Keratinocyte (primary cell): Measurements from ENCODE around the gene ZFPL1.

ENCODE experiments used
- EZH2 ChIP-seq: IDR thresholded peaks from one replicate; pipeline ENCODE4 v1.6.1; 2012; ENCODE audit warnings: inconsistent platforms, mild to moderate bottlenecking, low read length, moderate library complexity
- TF ChIP-seq, protein P1 (sequence below), 3 experiments: IDR thresholded peaks in 1 of 3; conservative IDR thresholded peaks in 1 of 3; optimal IDR thresholded peaks in 1 of 3; 2 replicates in 2 of 3; 3 replicates in 1 of 3; pipeline versions ENCODE3 to v1.5.1; 2011; ENCODE audit warnings: low read length in 3 of 3, mild to moderate bottlenecking in 3 of 3, moderate library complexity in 2 of 3, control low read depth in 1 of 3, inconsistent platforms in 1 of 3; ENCODE audit not compliant: insufficient read depth in 2 of 3; ENCODE audit errors: extremely low read depth in 1 of 3

DNA sequence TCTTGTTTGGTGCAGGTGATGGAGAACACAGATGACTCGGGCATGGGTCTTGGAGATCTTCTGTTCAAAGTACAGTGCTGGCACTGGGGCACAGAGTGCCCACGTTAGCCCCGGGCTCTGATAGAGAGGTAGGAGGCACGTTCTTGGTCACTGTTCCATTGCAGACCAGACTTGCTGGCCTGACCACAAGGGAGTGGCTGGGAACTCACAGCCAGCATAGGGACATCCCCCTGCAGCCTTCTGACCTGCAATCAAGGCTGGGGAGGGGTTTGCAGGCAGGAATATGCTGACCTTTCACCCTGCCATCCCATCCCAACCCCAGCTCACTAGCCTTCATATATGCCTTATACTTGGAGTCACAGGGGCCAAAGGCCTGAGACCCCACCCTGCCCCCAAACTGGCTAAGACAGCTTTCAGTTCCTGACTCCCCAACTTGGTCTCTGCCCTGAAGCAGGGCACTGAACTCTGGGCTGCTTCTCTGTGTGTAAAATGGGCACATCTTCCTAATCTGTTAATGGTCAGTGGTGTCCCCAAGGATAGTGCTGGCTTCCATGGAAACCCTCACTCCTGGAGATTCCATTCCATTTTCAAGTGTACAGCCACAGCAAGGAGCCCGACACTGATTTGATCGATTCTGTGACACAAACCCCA, 42.7 kb downstream of the ZFPL1 start:
- TF ChIP-seq, protein P1, sequence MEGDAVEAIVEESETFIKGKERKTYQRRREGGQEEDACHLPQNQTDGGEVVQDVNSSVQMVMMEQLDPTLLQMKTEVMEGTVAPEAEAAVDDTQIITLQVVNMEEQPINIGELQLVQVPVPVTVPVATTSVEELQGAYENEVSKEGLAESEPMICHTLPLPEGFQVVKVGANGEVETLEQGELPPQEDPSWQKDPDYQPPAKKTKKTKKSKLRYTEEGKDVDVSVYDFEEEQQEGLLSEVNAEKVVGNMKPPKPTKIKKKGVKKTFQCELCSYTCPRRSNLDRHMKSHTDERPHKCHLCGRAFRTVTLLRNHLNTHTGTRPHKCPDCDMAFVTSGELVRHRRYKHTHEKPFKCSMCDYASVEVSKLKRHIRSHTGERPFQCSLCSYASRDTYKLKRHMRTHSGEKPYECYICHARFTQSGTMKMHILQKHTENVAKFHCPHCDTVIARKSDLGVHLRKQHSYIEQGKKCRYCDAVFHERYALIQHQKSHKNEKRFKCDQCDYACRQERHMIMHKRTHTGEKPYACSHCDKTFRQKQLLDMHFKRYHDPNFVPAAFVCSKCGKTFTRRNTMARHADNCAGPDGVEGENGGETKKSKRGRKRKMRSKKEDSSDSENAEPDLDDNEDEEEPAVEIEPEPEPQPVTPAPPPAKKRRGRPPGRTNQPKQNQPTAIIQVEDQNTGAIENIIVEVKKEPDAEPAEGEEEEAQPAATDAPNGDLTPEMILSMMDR (optimal IDR thresholded peaks at IDR 0.05 in 1 of 3, IDR thresholded peaks at IDR 0.05 in 1 of 3, conservative IDR thresholded peaks at IDR 0.05 in 1 of 3; ENCODE audit: extremely low read depth in 1 of 3, insufficient read depth in 2 of 3, low read length in 3 of 3): no peak
- no peak for TF ChIP-seq EZH2
